Measurements from ENCODE around the gene MYL10.

GRCh38 chr7:101578552-101578951, 50.5 kb downstream of the MYL10 start:
- TF ChIP-seq CTCF (IDR thresholded peaks at IDR 0.05): no peak
- TF ChIP-seq POLR2A (IDR thresholded peaks at IDR 0.05): no peak

All from heart left ventricle (tissue), 13 donors.